Activated CD8-positive, alpha-beta T cell treated with anti-CD3 and anti-CD28 coated beads for 36 hours (primary cell): Measurements from ENCODE around the gene MVB12B. TPM values are rescaled to one million over a fixed set of nuclear protein-coding genes. Genes with fewer than 3 reads are reported as not detected.

Experiments
- ATAC-seq: fragments of 200-7000 bp; cut with Tn5 transposase; one replicate; pipeline ENCODE4 v1.10.0; 2021; ENCODE audit warnings: mild to moderate bottlenecking, moderate library complexity
- CTCF ChIA-PET: fragments of 350-600 bp; sonication (Branson Sonifier 250); formaldehyde crosslinking; loops from one replicate; lab custom pipeline; 2021; ENCODE audit warnings: antibody characterized with exemption; lab: Charles Lee
- POLR2A ChIA-PET: fragments of 350-600 bp; sonication (Branson Sonifier 250); formaldehyde crosslinking; loops from one replicate; lab custom pipeline; 2021; ENCODE audit warnings: antibody characterized with exemption; lab: Charles Lee
- DNase-seq: peaks from one replicate; pipeline ENCODE4 v3.0.0-alpha.2; 2020
- H3K27ac Mint-ChIP-seq: one replicate; pipeline ENCODE4 v1.8.0; 2021; ENCODE audit warnings: mild to moderate bottlenecking, mixed read lengths
- H3K27me3 Mint-ChIP-seq: one replicate; pipeline ENCODE4 v1.8.0; 2021; ENCODE audit warnings: mixed read lengths
- H3K36me3 Mint-ChIP-seq: one replicate; pipeline ENCODE4 v1.8.0; 2021; ENCODE audit warnings: low read depth, mixed read lengths
- H3K4me1 Mint-ChIP-seq: one replicate; pipeline ENCODE4 v1.8.0; 2021; ENCODE audit warnings: low read depth, mixed read lengths
- H3K4me3 Mint-ChIP-seq: one replicate; pipeline ENCODE4 v1.8.0; 2021; ENCODE audit warnings: mild to moderate bottlenecking, moderate library complexity, mixed read lengths
- H3K9me3 Mint-ChIP-seq: one replicate; pipeline ENCODE4 v1.8.0; 2021; ENCODE audit warnings: mixed read lengths
- CTCF ChIP-seq: fragments of 200-600 bp; IDR thresholded peaks from one replicate; pipeline ENCODE4 v1.8.0; 2022; ENCODE audit warnings: antibody characterized with exemption, mild to moderate bottlenecking
- intact Hi-C: fragments of 100-400 bp; cut with micrococcal nuclease; formaldehyde crosslinking; loops from one replicate; pipeline ENCODE4 v1.10.0; 2022
- total RNA-seq, 2 experiments: library from RNA; stranded (reverse); gene quantifications; one replicate each; pipeline ENCODE4 v1.2.3, GENCODE V29; 2021

MVB12B gene
- total RNA-seq, 2 experiments from 2014 or later: 6.4 to 6.6 TPM

- ATAC-seq (no peak), DNase-seq (no peak)
- Mint-ChIP-seq H3K27ac (no peak overlapping the region), H3K36me3 (no peaks in the 10 kb centered on the region), H3K4me3 (no peak overlapping the region), H3K4me1 (no peaks in the 10 kb centered on the region), H3K27me3 (peaks cover 1% of the 10 kb centered on the region), H3K9me3 (no peaks in the 10 kb centered on the region)
- intact Hi-C loops: no loop called here
- ChIA-PET CTCF (interaction anchor here (1.5 to 3.6 kb wide), 3 partner anchors 23 to 204 kb away, joined by 6 to 13 read pairs (median 9); no protein-coding TSS in a partner anchor), POLR2A (no interaction called here)
- TF ChIP-seq CTCF: no peak
Measured at GRCh38 chr9:126295082-126295477, 31.5 kb upstream of the MVB12B start.

- H3K27me3 Mint-ChIP-seq: peaks cover 1% of the 10 kb centered on the region
- ATAC-seq (no peak), DNase-seq (no peak)
- no peaks in the 10 kb centered on the region for H3K36me3 Mint-ChIP-seq
- no peak overlapping the region for H3K27ac Mint-ChIP-seq
- intact Hi-C loops: no loop called here
- no peaks in the 10 kb centered on the region for H3K4me1 Mint-ChIP-seq
- H3K4me3 Mint-ChIP-seq: no peak overlapping the region
- no peaks in the 10 kb centered on the region for H3K9me3 Mint-ChIP-seq
- ChIA-PET POLR2A (no interaction called here), CTCF (interaction anchor here (1.5 to 3.6 kb wide), 3 partner anchors 23 to 204 kb away, joined by 6 to 13 read pairs (median 9); no protein-coding TSS in a partner anchor)
- TF ChIP-seq CTCF: no peak
Measured at GRCh38 chr9:126295516-126295915, 31.1 kb upstream of the MVB12B start.

- H3K36me3 Mint-ChIP-seq: no peaks in the 10 kb centered on the region
- ATAC-seq (no peak), DNase-seq (no peak)
- no peak overlapping the region for H3K4me3 Mint-ChIP-seq
- TF ChIP-seq CTCF: no peak
- ChIA-PET POLR2A (interaction anchor here (0.6 kb wide), 1 partner anchor 47 kb away, joined by 3 read pairs; no protein-coding TSS in a partner anchor), CTCF (interaction anchor here (3.6 kb wide), 1 partner anchor 195 kb away, joined by 13 read pairs; no protein-coding TSS in a partner anchor)
- no peaks in the 10 kb centered on the region for H3K4me1 Mint-ChIP-seq
- no peaks in the 10 kb centered on the region for H3K9me3 Mint-ChIP-seq
- peaks cover 3% of the 10 kb centered on the region for H3K27me3 Mint-ChIP-seq
- no peak overlapping the region for H3K27ac Mint-ChIP-seq
- intact Hi-C loops: no loop called here
Measured at GRCh38 chr9:126295936-126296600, 30.6 kb upstream of the MVB12B start.

GRCh38 chr9:126296687-126297086, 29.9 kb upstream of the MVB12B start:
- Mint-ChIP-seq H3K27me3 (peaks cover 3% of the 10 kb centered on the region), H3K9me3 (no peaks in the 10 kb centered on the region), H3K4me3 (no peak overlapping the region), H3K4me1 (no peaks in the 10 kb centered on the region), H3K36me3 (no peaks in the 10 kb centered on the region), H3K27ac (no peak overlapping the region)
- ChIA-PET CTCF (interaction anchor here (1.7 kb wide), 1 partner anchor 102 kb away, joined by 5 read pairs; no protein-coding TSS in a partner anchor), POLR2A (interaction anchor here (0.6 kb wide), 1 partner anchor 46 kb away, joined by 3 read pairs; no protein-coding TSS in a partner anchor)
- intact Hi-C loops: no loop called here
- ATAC-seq (no peak), DNase-seq (no peak)
- no peak for TF ChIP-seq CTCF

- ATAC-seq (no peak), DNase-seq (no peak)
- ChIA-PET POLR2A (no interaction called here), CTCF (interaction anchor here (0.8 to 1.9 kb wide), 4 partner anchors 28 to 261 kb away, joined by 3 to 5 read pairs (median 4); partner anchors contain the start of gene MVB12B)
- Mint-ChIP-seq H3K4me3 (no peak overlapping the region), H3K9me3 (no peaks in the 10 kb centered on the region), H3K27me3 (peaks cover 3% of the 10 kb centered on the region), H3K36me3 (no peaks in the 10 kb centered on the region), H3K27ac (no peak overlapping the region), H3K4me1 (peaks cover 1% of the 10 kb centered on the region)
- intact Hi-C loops: no loop called here
- no peak for TF ChIP-seq CTCF
Measured at GRCh38 chr9:126297661-126298060, 29.0 kb upstream of the MVB12B start.
